H1 (cell line): ENCODE data around the gene NEDD9. TPM values are rescaled to one million over a fixed set of nuclear protein-coding genes. Genes with fewer than 3 reads are reported as not detected.

Experiments
- CBX5 ChIP-seq: fragments of 300-800, 300-1000 bp; sonication (generic); IDR thresholded peaks from 2 replicates; pipeline ENCODE4 v1.7.1; 2016; ENCODE audit warnings: antibody characterized with exemption, low read length, low read depth
- EGR1 ChIP-seq: IDR thresholded peaks from 2 replicates; pipeline ENCODE4 v1.6.1; 2011; ENCODE audit warnings: low read depth, low read length, borderline replicate concordance
- EP300 ChIP-seq, 2 experiments: IDR thresholded peaks; 1 replicate in 1 of 2; 2 replicates in 1 of 2; pipeline ENCODE4 v1.6.1; 2011 to 2012; ENCODE audit warnings: low read depth in 2 of 2, low read length in 2 of 2, mild to moderate bottlenecking in 2 of 2, borderline replicate concordance in 1 of 2, inconsistent platforms in 1 of 2, moderate library complexity in 1 of 2
- JUND ChIP-seq: IDR thresholded peaks from 2 replicates; pipeline ENCODE4 v1.6.1; 2011; ENCODE audit warnings: mild to moderate bottlenecking, improper control_type of control experiment, low read length
- KDM5A ChIP-seq: fragments of 200-600 bp; IDR thresholded peaks from 2 replicates; pipeline ENCODE4 v1.7.1; 2012; ENCODE audit warnings: mild to moderate bottlenecking, low read length, inconsistent platforms, mixed read lengths
- RNF2 ChIP-seq: fragments of 200-900, 300-1000 bp; sonication (generic); IDR thresholded peaks from 2 replicates; pipeline ENCODE4 v1.7.1; 2016; ENCODE audit warnings: borderline replicate concordance, low read depth, mild to moderate bottlenecking, antibody characterized with exemption, low read length; ENCODE audit not compliant: poor library complexity, severe bottlenecking; ENCODE audit errors: missing control alignments
- SIN3A ChIP-seq, 2 experiments: IDR thresholded peaks in 1 of 2; conservative IDR thresholded peaks in 1 of 2; 2 replicates each; pipeline ENCODE4 v1.6.1; 2011 to 2012; ENCODE audit warnings: low read length in 2 of 2, improper control_type of control experiment in 1 of 2, low read depth in 1 of 2, mild to moderate bottlenecking in 1 of 2
- SIX5 ChIP-seq: IDR thresholded peaks from 2 replicates; pipeline ENCODE4 v1.6.1; 2011; ENCODE audit warnings: mild to moderate bottlenecking, low read depth, low read length
- SP1 ChIP-seq: IDR thresholded peaks from 2 replicates; pipeline ENCODE4 v1.6.1; 2011; ENCODE audit warnings: low read depth, low read length
- SRF ChIP-seq: IDR thresholded peaks from 2 replicates; pipeline ENCODE4 v1.6.1; 2011; ENCODE audit warnings: mild to moderate bottlenecking, low read depth, low read length, moderate library complexity
- TCF12 ChIP-seq: IDR thresholded peaks from 2 replicates; pipeline ENCODE4 v1.6.1; 2011; ENCODE audit warnings: low read depth, mild to moderate bottlenecking, low read length
- polyA plus RNA-seq, 7 experiments: library from polyadenylated mRNA; depleted of rRNA in 3 of 7; stranded (reverse) in 5 of 7; unstranded in 2 of 7; fragments of >200 nt in 5 of 7; fragments of 200-250 nt in 2 of 7; gene quantifications; 1 replicate in 5 of 7; 2 replicates in 1 of 7; 4 replicates in 1 of 7; pipeline versions ENCODE4 v1.2.1 to v1.2.3, GENCODE V29; 2011 to 2013; ENCODE audit warnings: missing spikeins in 2 of 7, mixed read lengths in 2 of 7
- total RNA-seq: library from RNA; stranded (reverse); fragmentation: NEBNext Ultra II Directional; extraction: Animal tissue kit (Norgen Biotek cat#: 25700); gene quantifications from 2 replicates; pipeline ENCODE4 v1.2.1, GENCODE V29; 2021
- TF ChIP-seq, protein P1 (sequence below): fragments of 300-600 bp; sonication (generic); IDR thresholded peaks from 2 replicates; pipeline ENCODE4 v1.7.1; 2012; ENCODE audit warnings: low read length, moderate library complexity, mild to moderate bottlenecking, inconsistent platforms; ENCODE audit not compliant: insufficient replicate concordance

The NEDD9 gene
- total and polyA plus RNA-seq, 2 of the 8 experiments (the other 6 are each of a cell fraction or from before 2014, with no cell fraction given): 3.6 to 12.0 TPM

DNA sequence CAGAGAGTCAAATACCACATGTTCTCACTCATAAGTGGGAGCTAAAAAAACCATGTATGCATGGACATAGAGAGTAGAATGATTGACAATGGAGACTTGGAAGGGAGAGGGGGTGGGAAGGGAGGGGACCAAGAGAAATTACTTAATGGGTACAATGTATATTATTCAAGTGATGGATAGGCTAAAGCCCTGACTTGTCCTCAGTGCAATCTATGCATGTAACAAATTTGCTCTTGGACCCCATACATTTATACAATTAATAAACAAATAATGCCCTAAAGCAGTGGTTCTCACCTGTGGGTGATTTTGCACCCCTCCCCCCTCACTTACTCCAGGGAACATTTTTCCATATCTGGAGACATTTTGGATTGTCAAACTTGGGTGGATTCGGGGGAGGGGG lies 33.5 kb upstream of the NEDD9 start (continued):
- TF ChIP-seq, protein P1, sequence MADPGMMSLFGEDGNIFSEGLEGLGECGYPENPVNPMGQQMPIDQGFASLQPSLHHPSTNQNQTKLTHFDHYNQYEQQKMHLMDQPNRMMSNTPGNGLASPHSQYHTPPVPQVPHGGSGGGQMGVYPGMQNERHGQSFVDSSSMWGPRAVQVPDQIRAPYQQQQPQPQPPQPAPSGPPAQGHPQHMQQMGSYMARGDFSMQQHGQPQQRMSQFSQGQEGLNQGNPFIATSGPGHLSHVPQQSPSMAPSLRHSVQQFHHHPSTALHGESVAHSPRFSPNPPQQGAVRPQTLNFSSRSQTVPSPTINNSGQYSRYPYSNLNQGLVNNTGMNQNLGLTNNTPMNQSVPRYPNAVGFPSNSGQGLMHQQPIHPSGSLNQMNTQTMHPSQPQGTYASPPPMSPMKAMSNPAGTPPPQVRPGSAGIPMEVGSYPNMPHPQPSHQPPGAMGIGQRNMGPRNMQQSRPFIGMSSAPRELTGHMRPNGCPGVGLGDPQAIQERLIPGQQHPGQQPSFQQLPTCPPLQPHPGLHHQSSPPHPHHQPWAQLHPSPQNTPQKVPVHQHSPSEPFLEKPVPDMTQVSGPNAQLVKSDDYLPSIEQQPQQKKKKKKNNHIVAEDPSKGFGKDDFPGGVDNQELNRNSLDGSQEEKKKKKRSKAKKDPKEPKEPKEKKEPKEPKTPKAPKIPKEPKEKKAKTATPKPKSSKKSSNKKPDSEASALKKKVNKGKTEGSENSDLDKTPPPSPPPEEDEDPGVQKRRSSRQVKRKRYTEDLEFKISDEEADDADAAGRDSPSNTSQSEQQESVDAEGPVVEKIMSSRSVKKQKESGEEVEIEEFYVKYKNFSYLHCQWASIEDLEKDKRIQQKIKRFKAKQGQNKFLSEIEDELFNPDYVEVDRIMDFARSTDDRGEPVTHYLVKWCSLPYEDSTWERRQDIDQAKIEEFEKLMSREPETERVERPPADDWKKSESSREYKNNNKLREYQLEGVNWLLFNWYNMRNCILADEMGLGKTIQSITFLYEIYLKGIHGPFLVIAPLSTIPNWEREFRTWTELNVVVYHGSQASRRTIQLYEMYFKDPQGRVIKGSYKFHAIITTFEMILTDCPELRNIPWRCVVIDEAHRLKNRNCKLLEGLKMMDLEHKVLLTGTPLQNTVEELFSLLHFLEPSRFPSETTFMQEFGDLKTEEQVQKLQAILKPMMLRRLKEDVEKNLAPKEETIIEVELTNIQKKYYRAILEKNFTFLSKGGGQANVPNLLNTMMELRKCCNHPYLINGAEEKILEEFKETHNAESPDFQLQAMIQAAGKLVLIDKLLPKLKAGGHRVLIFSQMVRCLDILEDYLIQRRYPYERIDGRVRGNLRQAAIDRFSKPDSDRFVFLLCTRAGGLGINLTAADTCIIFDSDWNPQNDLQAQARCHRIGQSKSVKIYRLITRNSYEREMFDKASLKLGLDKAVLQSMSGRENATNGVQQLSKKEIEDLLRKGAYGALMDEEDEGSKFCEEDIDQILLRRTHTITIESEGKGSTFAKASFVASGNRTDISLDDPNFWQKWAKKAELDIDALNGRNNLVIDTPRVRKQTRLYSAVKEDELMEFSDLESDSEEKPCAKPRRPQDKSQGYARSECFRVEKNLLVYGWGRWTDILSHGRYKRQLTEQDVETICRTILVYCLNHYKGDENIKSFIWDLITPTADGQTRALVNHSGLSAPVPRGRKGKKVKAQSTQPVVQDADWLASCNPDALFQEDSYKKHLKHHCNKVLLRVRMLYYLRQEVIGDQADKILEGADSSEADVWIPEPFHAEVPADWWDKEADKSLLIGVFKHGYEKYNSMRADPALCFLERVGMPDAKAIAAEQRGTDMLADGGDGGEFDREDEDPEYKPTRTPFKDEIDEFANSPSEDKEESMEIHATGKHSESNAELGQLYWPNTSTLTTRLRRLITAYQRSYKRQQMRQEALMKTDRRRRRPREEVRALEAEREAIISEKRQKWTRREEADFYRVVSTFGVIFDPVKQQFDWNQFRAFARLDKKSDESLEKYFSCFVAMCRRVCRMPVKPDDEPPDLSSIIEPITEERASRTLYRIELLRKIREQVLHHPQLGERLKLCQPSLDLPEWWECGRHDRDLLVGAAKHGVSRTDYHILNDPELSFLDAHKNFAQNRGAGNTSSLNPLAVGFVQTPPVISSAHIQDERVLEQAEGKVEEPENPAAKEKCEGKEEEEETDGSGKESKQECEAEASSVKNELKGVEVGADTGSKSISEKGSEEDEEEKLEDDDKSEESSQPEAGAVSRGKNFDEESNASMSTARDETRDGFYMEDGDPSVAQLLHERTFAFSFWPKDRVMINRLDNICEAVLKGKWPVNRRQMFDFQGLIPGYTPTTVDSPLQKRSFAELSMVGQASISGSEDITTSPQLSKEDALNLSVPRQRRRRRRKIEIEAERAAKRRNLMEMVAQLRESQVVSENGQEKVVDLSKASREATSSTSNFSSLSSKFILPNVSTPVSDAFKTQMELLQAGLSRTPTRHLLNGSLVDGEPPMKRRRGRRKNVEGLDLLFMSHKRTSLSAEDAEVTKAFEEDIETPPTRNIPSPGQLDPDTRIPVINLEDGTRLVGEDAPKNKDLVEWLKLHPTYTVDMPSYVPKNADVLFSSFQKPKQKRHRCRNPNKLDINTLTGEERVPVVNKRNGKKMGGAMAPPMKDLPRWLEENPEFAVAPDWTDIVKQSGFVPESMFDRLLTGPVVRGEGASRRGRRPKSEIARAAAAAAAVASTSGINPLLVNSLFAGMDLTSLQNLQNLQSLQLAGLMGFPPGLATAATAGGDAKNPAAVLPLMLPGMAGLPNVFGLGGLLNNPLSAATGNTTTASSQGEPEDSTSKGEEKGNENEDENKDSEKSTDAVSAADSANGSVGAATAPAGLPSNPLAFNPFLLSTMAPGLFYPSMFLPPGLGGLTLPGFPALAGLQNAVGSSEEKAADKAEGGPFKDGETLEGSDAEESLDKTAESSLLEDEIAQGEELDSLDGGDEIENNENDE: no peak
- TF ChIP-seq RNF2 (no peak), KDM5A (no peak), SIX5 (no peak), JUND (no peak), SP1 (no peak), CBX5 (no peak), SRF (no peak), TCF12 (no peak), EGR1 (no peak), SIN3A (conservative IDR thresholded peaks at IDR 0.05 in 1 of 2, IDR thresholded peaks at IDR 0.05 in 1 of 2; ENCODE audit: low read depth in 1 of 2, low read length in 2 of 2) (no peak), EP300 (IDR thresholded peaks at IDR 0.05; ENCODE audit: borderline replicate concordance in 1 of 2, low read depth in 2 of 2, low read length in 2 of 2) (no peak)
